HEK293 (cell line): ENCODE data around the gene WDR89.

Experiments used
- BCL11A ChIP-seq: fragments of 450-650 bp; formaldehyde crosslinking; IDR thresholded peaks from 2 replicates; pipeline ENCODE4 v1.5.1; 2016; ENCODE audit warnings: low read depth, missing biosample characterization, missing genetic modification characterization
- GLI2 ChIP-seq: fragments of 450-650 bp; formaldehyde crosslinking; IDR thresholded peaks from 2 replicates; pipeline ENCODE4; 2017; ENCODE audit warnings: missing biosample characterization, missing genetic modification characterization, low read depth, borderline replicate concordance
- IKZF3 ChIP-seq: fragments of 450-650 bp; IDR thresholded peaks from 2 replicates; pipeline ENCODE4 v1.5.0; 2018; ENCODE audit warnings: missing biosample characterization, mild to moderate bottlenecking, missing genetic modification characterization, moderate library complexity
- KLF16 ChIP-seq: fragments of 450-650 bp; formaldehyde crosslinking; IDR thresholded peaks from 2 replicates; pipeline ENCODE4 v1.5.1; 2017; ENCODE audit warnings: missing biosample characterization, missing genetic modification characterization
- MYNN ChIP-seq: fragments of 450-650 bp; formaldehyde crosslinking; IDR thresholded peaks from 2 replicates; pipeline ENCODE4 v1.5.1; 2016; ENCODE audit warnings: missing biosample characterization, missing genetic modification characterization, borderline replicate concordance
- MZF1 ChIP-seq: fragments of 450-650 bp; formaldehyde crosslinking; IDR thresholded peaks from 2 replicates; pipeline ENCODE4 v1.5.1; 2017; ENCODE audit warnings: missing biosample characterization, missing genetic modification characterization, borderline replicate concordance
- SALL2 ChIP-seq: fragments of 450-650 bp; formaldehyde crosslinking; IDR thresholded peaks from 2 replicates; pipeline ENCODE4 v1.5.0; 2017; ENCODE audit warnings: missing biosample characterization, mild to moderate bottlenecking, missing genetic modification characterization, borderline replicate concordance
- ZFP3 ChIP-seq: fragments of 450-650 bp; formaldehyde crosslinking; IDR thresholded peaks from 2 replicates; pipeline ENCODE4 v1.5.1; 2016; ENCODE audit warnings: low read depth, missing biosample characterization, missing genetic modification characterization
- ZNF133 ChIP-seq: fragments of 450-650 bp; formaldehyde crosslinking; IDR thresholded peaks from 2 replicates; pipeline ENCODE4 v1.5.1; 2016; ENCODE audit warnings: missing biosample characterization, missing genetic modification characterization
- ZNF302 ChIP-seq: fragments of 450-650 bp; formaldehyde crosslinking; IDR thresholded peaks from 2 replicates; pipeline ENCODE4 v1.5.1; 2016; ENCODE audit warnings: missing biosample characterization, missing genetic modification characterization, low read depth
- ZNF311 ChIP-seq: fragments of 450-650 bp; formaldehyde crosslinking; IDR thresholded peaks from 2 replicates; pipeline ENCODE4 v1.5.1; 2017; ENCODE audit warnings: missing biosample characterization, missing genetic modification characterization, borderline replicate concordance
- ZNF341 ChIP-seq: fragments of 450-650 bp; formaldehyde crosslinking; IDR thresholded peaks from 2 replicates; pipeline ENCODE4; 2016; ENCODE audit warnings: low read depth, missing biosample characterization, missing genetic modification characterization
- ZNF423 ChIP-seq: fragments of 450-650 bp; formaldehyde crosslinking; IDR thresholded peaks from 2 replicates; pipeline ENCODE4 v1.5.1; 2016; ENCODE audit warnings: missing biosample characterization, missing genetic modification characterization
- ZNF433 ChIP-seq: fragments of 450-650 bp; formaldehyde crosslinking; IDR thresholded peaks from 2 replicates; pipeline ENCODE4 v1.5.1; 2016; ENCODE audit warnings: missing biosample characterization, missing genetic modification characterization, low read depth
- ZNF48 ChIP-seq: fragments of 450-650 bp; formaldehyde crosslinking; IDR thresholded peaks from 2 replicates; pipeline ENCODE4 v1.5.1; 2016; ENCODE audit warnings: missing biosample characterization, missing genetic modification characterization
- ZNF560 ChIP-seq: fragments of 450-650 bp; formaldehyde crosslinking; IDR thresholded peaks from 2 replicates; pipeline ENCODE4 v1.5.1; 2017; ENCODE audit warnings: missing biosample characterization, missing genetic modification characterization, borderline replicate concordance
- ZNF664 ChIP-seq: fragments of 450-650 bp; formaldehyde crosslinking; IDR thresholded peaks from 2 replicates; pipeline ENCODE4 v1.5.1; 2016; ENCODE audit warnings: missing biosample characterization, missing genetic modification characterization
- ZNF76 ChIP-seq: fragments of 450-650 bp; formaldehyde crosslinking; IDR thresholded peaks from 2 replicates; pipeline ENCODE4; 2016; ENCODE audit warnings: low read depth, missing biosample characterization, missing genetic modification characterization, borderline replicate concordance
- TF ChIP-seq, protein P1 (sequence below): fragments of 450-650 bp; formaldehyde crosslinking; IDR thresholded peaks from 2 replicates; pipeline ENCODE4 v1.5.1; 2016; ENCODE audit warnings: missing biosample characterization, missing genetic modification characterization
- TF ChIP-seq, protein P2 (sequence below): fragments of 450-650 bp; formaldehyde crosslinking; IDR thresholded peaks from 2 replicates; pipeline ENCODE4 v1.5.1; 2016; ENCODE audit warnings: missing biosample characterization, missing genetic modification characterization, borderline replicate concordance
- TF ChIP-seq, protein P3 (sequence below): fragments of 450-650 bp; formaldehyde crosslinking; IDR thresholded peaks from 2 replicates; pipeline ENCODE4 v1.5.1; 2016; ENCODE audit warnings: missing biosample characterization, missing genetic modification characterization, low read depth
- TF ChIP-seq, protein P4 (sequence below): sonication (generic); formaldehyde crosslinking; IDR thresholded peaks from 2 replicates; pipeline ENCODE4 v1.8.1; 2022; ENCODE audit warnings: mild to moderate bottlenecking, moderate library complexity, missing genetic modification reagents
- TF ChIP-seq, protein P5 (sequence below): fragments of 450-650 bp; formaldehyde crosslinking; IDR thresholded peaks from 2 replicates; pipeline ENCODE4 v1.5.1; 2017; ENCODE audit warnings: missing biosample characterization, mild to moderate bottlenecking, missing genetic modification characterization, moderate library complexity
- TF ChIP-seq, protein P6 (sequence below): fragments of 450-650 bp; formaldehyde crosslinking; IDR thresholded peaks from 2 replicates; pipeline ENCODE4 v1.5.1; 2017; ENCODE audit warnings: missing biosample characterization, missing genetic modification characterization

The WDR89 gene

DNA sequence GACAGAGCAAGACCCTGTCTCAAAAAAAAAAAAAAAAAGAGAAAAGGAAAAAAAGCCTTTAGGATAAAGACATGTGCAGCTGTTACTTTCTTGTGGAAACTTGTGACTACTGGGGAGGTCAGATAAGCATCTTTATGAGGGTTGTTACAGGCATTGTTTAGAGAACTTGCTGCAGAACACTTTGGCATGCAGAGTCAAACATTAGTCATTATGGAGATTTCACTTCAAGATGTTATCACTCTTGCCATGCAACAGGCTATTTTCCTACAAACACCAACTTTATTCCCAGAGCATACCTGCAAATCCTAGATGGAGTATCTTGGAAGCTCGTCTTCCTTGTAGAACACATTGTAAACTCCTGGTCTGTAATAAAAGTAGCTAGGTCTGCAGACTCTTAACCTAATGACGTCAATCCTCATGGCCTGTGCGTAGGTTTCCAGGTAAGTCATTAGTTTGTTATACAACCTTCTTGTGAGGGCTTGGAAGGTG lies 36.3 kb upstream of the WDR89 start (continued):
- TF ChIP-seq, protein P1, sequence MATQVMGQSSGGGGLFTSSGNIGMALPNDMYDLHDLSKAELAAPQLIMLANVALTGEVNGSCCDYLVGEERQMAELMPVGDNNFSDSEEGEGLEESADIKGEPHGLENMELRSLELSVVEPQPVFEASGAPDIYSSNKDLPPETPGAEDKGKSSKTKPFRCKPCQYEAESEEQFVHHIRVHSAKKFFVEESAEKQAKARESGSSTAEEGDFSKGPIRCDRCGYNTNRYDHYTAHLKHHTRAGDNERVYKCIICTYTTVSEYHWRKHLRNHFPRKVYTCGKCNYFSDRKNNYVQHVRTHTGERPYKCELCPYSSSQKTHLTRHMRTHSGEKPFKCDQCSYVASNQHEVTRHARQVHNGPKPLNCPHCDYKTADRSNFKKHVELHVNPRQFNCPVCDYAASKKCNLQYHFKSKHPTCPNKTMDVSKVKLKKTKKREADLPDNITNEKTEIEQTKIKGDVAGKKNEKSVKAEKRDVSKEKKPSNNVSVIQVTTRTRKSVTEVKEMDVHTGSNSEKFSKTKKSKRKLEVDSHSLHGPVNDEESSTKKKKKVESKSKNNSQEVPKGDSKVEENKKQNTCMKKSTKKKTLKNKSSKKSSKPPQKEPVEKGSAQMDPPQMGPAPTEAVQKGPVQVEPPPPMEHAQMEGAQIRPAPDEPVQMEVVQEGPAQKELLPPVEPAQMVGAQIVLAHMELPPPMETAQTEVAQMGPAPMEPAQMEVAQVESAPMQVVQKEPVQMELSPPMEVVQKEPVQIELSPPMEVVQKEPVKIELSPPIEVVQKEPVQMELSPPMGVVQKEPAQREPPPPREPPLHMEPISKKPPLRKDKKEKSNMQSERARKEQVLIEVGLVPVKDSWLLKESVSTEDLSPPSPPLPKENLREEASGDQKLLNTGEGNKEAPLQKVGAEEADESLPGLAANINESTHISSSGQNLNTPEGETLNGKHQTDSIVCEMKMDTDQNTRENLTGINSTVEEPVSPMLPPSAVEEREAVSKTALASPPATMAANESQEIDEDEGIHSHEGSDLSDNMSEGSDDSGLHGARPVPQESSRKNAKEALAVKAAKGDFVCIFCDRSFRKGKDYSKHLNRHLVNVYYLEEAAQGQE (tag by site-specific recombination), result peak; percentile 23; the same call in 1 of the 2 replicates
- no peak for TF ChIP-seq ZNF433 (tag by site-specific recombination)
- TF ChIP-seq, protein P2, sequence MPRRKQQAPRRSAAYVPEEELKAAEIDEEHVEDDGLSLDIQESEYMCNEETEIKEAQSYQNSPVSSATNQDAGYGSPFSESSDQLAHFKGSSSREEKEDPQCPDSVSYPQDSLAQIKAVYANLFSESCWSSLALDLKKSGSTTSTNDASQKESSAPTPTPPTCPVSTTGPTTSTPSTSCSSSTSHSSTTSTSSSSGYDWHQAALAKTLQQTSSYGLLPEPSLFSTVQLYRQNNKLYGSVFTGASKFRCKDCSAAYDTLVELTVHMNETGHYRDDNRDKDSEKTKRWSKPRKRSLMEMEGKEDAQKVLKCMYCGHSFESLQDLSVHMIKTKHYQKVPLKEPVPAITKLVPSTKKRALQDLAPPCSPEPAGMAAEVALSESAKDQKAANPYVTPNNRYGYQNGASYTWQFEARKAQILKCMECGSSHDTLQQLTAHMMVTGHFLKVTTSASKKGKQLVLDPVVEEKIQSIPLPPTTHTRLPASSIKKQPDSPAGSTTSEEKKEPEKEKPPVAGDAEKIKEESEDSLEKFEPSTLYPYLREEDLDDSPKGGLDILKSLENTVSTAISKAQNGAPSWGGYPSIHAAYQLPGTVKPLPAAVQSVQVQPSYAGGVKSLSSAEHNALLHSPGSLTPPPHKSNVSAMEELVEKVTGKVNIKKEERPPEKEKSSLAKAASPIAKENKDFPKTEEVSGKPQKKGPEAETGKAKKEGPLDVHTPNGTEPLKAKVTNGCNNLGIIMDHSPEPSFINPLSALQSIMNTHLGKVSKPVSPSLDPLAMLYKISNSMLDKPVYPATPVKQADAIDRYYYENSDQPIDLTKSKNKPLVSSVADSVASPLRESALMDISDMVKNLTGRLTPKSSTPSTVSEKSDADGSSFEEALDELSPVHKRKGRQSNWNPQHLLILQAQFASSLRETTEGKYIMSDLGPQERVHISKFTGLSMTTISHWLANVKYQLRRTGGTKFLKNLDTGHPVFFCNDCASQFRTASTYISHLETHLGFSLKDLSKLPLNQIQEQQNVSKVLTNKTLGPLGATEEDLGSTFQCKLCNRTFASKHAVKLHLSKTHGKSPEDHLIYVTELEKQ (tag by site-specific recombination), result peak; percentile 77
- TF ChIP-seq, protein P3, sequence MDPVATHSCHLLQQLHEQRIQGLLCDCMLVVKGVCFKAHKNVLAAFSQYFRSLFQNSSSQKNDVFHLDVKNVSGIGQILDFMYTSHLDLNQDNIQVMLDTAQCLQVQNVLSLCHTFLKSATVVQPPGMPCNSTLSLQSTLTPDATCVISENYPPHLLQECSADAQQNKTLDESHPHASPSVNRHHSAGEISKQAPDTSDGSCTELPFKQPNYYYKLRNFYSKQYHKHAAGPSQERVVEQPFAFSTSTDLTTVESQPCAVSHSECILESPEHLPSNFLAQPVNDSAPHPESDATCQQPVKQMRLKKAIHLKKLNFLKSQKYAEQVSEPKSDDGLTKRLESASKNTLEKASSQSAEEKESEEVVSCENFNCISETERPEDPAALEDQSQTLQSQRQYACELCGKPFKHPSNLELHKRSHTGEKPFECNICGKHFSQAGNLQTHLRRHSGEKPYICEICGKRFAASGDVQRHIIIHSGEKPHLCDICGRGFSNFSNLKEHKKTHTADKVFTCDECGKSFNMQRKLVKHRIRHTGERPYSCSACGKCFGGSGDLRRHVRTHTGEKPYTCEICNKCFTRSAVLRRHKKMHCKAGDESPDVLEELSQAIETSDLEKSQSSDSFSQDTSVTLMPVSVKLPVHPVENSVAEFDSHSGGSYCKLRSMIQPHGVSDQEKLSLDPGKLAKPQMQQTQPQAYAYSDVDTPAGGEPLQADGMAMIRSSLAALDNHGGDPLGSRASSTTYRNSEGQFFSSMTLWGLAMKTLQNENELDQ (tag by site-specific recombination), result no peak
- TF ChIP-seq ZNF423 (tag by site-specific recombination), result no peak
- TF ChIP-seq ZNF311, result no peak
- TF ChIP-seq, protein P4, sequence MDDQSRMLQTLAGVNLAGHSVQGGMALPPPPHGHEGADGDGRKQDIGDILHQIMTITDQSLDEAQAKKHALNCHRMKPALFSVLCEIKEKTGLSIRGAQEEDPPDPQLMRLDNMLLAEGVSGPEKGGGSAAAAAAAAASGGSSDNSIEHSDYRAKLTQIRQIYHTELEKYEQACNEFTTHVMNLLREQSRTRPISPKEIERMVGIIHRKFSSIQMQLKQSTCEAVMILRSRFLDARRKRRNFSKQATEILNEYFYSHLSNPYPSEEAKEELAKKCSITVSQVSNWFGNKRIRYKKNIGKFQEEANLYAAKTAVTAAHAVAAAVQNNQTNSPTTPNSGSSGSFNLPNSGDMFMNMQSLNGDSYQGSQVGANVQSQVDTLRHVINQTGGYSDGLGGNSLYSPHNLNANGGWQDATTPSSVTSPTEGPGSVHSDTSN (CRISPR knock-in tag), result no peak
- peak; percentile 84 for TF ChIP-seq IKZF3
- no peak for TF ChIP-seq ZNF76
- TF ChIP-seq, protein P5, sequence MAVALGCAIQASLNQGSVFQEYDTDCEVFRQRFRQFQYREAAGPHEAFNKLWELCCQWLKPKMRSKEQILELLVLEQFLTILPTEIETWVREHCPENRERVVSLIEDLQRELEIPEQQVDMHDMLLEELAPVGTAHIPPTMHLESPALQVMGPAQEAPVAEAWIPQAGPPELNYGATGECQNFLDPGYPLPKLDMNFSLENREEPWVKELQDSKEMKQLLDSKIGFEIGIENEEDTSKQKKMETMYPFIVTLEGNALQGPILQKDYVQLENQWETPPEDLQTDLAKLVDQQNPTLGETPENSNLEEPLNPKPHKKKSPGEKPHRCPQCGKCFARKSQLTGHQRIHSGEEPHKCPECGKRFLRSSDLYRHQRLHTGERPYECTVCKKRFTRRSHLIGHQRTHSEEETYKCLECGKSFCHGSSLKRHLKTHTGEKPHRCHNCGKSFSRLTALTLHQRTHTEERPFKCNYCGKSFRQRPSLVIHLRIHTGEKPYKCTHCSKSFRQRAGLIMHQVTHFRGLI (tag by site-specific recombination), result no peak
- TF ChIP-seq ZNF560 (tag by site-specific recombination), result no peak
- TF ChIP-seq KLF16 (tag by site-specific recombination), result no peak
- TF ChIP-seq ZNF664, result no peak
- no peak for TF ChIP-seq MYNN (tag by site-specific recombination)
- TF ChIP-seq ZNF302 (tag by site-specific recombination), result no peak
- TF ChIP-seq, protein P6, sequence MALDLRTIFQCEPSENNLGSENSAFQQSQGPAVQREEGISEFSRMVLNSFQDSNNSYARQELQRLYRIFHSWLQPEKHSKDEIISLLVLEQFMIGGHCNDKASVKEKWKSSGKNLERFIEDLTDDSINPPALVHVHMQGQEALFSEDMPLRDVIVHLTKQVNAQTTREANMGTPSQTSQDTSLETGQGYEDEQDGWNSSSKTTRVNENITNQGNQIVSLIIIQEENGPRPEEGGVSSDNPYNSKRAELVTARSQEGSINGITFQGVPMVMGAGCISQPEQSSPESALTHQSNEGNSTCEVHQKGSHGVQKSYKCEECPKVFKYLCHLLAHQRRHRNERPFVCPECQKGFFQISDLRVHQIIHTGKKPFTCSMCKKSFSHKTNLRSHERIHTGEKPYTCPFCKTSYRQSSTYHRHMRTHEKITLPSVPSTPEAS, result no peak
- 0 out of 2 replicates have a peak, but pooled peaks have one; percentile 73 for TF ChIP-seq BCL11A (tag by site-specific recombination)
- TF ChIP-seq MZF1 (tag by site-specific recombination), result no peak
- TF ChIP-seq SALL2 (tag by site-specific recombination), result no peak
- TF ChIP-seq GLI2, result peak; percentile 32; the same call in 1 of the 2 replicates
- TF ChIP-seq ZNF48, result no peak
- no peak for TF ChIP-seq ZFP3 (tag by site-specific recombination)
- no peak for TF ChIP-seq ZNF133 (tag by site-specific recombination)
- TF ChIP-seq ZNF341, result peak; percentile 22; the same call in 1 of the 2 replicates
